GM12878 (cell line): ENCODE results near the gene ULK4. TPM values are rescaled to one million over a fixed set of nuclear protein-coding genes. Genes with fewer than 3 reads are reported as not detected.
A peak's percentile ranks its signal among the peaks of the same experiment; 100 is the strongest.

ENCODE experiments used
- ATF2 ChIP-seq: IDR thresholded peaks from 2 replicates; pipeline ENCODE4 v1.6.1; 2012; ENCODE audit warnings: low read length, inconsistent platforms
- BHLHE40 ChIP-seq, 2 experiments: fragments of 450-650 bp in 1 of 2; IDR thresholded peaks; 2 replicates each; pipeline ENCODE4 v1.6.1; 2011 to 2017; ENCODE audit warnings: low read depth in 2 of 2, borderline replicate concordance in 1 of 2, improper control_type of control experiment in 1 of 2, low read length in 1 of 2, mild to moderate bottlenecking in 1 of 2
- BMI1 ChIP-seq: fragments of 450-650 bp; IDR thresholded peaks from 2 replicates; pipeline ENCODE4 v1.6.1; 2016; ENCODE audit warnings: mild to moderate bottlenecking, moderate library complexity, borderline replicate concordance
- CTCF ChIP-seq, 3 experiments: IDR thresholded peaks in 2 of 3; conservative IDR thresholded peaks in 1 of 3; 2 replicates each; pipeline ENCODE4 v1.5.1; 2011; ENCODE audit warnings: low read depth in 3 of 3, low read length in 3 of 3, mild to moderate bottlenecking in 3 of 3, control low read depth in 2 of 3, moderate library complexity in 2 of 3, inconsistent platforms in 1 of 3, mixed read lengths in 1 of 3; ENCODE audit not compliant: control insufficient read depth in 2 of 3, insufficient read depth in 1 of 3; ENCODE audit errors: extremely low read depth in 1 of 3
- CUX1 ChIP-seq: IDR thresholded peaks from 2 replicates; pipeline ENCODE4 v1.6.1; 2012; ENCODE audit warnings: improper control_type of control experiment, low read depth, low read length; ENCODE audit not compliant: insufficient replicate concordance
- GABPA ChIP-seq: IDR thresholded peaks from 2 replicates; pipeline ENCODE4 v1.6.1; 2014; ENCODE audit warnings: antibody characterized with exemption, low read depth, mild to moderate bottlenecking, inconsistent platforms
- MYB ChIP-seq: fragments of 150-350 bp; IDR thresholded peaks from 2 replicates; pipeline ENCODE4 v1.6.1; 2014; ENCODE audit warnings: mild to moderate bottlenecking, low read depth, low read length, borderline replicate concordance
- POLR2A ChIP-seq: IDR thresholded peaks from 2 replicates; pipeline ENCODE4 v1.6.1; 2011; ENCODE audit warnings: low read depth, mild to moderate bottlenecking, low read length
- RAD21 ChIP-seq: IDR thresholded peaks from 2 replicates; pipeline ENCODE4 v1.6.1; 2011; ENCODE audit warnings: mild to moderate bottlenecking, low read depth, low read length, moderate library complexity; ENCODE audit not compliant: insufficient read depth
- YY1 ChIP-seq: IDR thresholded peaks from 2 replicates; pipeline ENCODE4 v1.6.1; 2011; ENCODE audit warnings: low read depth, mild to moderate bottlenecking, low read length
- polyA plus RNA-seq, 11 experiments: library from polyadenylated mRNA; depleted of rRNA in 4 of 11; unstranded in 6 of 11; stranded (reverse) in 5 of 11; fragments of >200 nt; fragmentation: Nextera tagmentation in 4 of 11; fragmentation: Illumina TruSeq in 1 of 11; extraction: Ambion mirVana in 4 of 11; extraction: Trizol in 1 of 11; gene quantifications; 1 replicate in 1 of 11; 2 replicates in 10 of 11; pipeline versions ENCODE4 v1.2.1 to v1.2.3, GENCODE V29; 2011 to 2016; ENCODE audit warnings: inconsistent platforms in 2 of 11, missing spikeins in 2 of 11, low read depth in 1 of 11
- total RNA-seq, 4 experiments: library from RNA; depleted of rRNA in 3 of 4; stranded (reverse); fragments of >200 nt in 3 of 4; fragmentation: Illumina TruSeq in 1 of 4; extraction: Trizol in 1 of 4; gene quantifications; 2 replicates each; pipeline versions ENCODE4 v1.2.1 to v1.2.3, GENCODE V29; 2013 to 2021
- TF ChIP-seq, protein P1 (sequence below): fragments of 450-650 bp; IDR thresholded peaks from 2 replicates; pipeline ENCODE4 v1.6.1; 2017; ENCODE audit warnings: antibody characterized with exemption, mild to moderate bottlenecking, moderate library complexity
- TF ChIP-seq, protein P2 (sequence below): fragments of 450-650 bp; IDR thresholded peaks from 2 replicates; pipeline ENCODE4 v1.6.1; 2016; ENCODE audit warnings: mild to moderate bottlenecking
- TF ChIP-seq, protein P3 (sequence below): fragments of 450-650 bp; IDR thresholded peaks from 2 replicates; pipeline ENCODE4 v1.6.1; 2014; ENCODE audit warnings: mild to moderate bottlenecking

Gene ULK4
- total and polyA plus RNA-seq, 10 of the 15 experiments (the other 5 are each of a cell fraction or from before 2014, with no cell fraction given): 3.5 to 7.6 (median 6.3) TPM

GRCh38 chr3:41198950-41199865 lies 762.7 kb downstream of the ULK4 start, which contains the start of gene CTNNB1 (continued):
- no peak for TF ChIP-seq ATF2
- TF ChIP-seq, protein P1, sequence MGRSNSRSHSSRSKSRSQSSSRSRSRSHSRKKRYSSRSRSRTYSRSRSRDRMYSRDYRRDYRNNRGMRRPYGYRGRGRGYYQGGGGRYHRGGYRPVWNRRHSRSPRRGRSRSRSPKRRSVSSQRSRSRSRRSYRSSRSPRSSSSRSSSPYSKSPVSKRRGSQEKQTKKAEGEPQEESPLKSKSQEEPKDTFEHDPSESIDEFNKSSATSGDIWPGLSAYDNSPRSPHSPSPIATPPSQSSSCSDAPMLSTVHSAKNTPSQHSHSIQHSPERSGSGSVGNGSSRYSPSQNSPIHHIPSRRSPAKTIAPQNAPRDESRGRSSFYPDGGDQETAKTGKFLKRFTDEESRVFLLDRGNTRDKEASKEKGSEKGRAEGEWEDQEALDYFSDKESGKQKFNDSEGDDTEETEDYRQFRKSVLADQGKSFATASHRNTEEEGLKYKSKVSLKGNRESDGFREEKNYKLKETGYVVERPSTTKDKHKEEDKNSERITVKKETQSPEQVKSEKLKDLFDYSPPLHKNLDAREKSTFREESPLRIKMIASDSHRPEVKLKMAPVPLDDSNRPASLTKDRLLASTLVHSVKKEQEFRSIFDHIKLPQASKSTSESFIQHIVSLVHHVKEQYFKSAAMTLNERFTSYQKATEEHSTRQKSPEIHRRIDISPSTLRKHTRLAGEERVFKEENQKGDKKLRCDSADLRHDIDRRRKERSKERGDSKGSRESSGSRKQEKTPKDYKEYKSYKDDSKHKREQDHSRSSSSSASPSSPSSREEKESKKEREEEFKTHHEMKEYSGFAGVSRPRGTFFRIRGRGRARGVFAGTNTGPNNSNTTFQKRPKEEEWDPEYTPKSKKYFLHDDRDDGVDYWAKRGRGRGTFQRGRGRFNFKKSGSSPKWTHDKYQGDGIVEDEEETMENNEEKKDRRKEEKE: 0 out of 2 replicates have a peak, but pooled peaks have one; percentile 41
- TF ChIP-seq GABPA: no peak
- no peak for TF ChIP-seq MYB
- TF ChIP-seq POLR2A: peak; percentile 100
- no peak for TF ChIP-seq BMI1
- TF ChIP-seq RAD21: no peak
- TF ChIP-seq CTCF (IDR thresholded peaks at IDR 0.05 in 2 of 3, conservative IDR thresholded peaks at IDR 0.05 in 1 of 3; ENCODE audit: control insufficient read depth in 2 of 3, extremely low read depth in 1 of 3, insufficient read depth in 1 of 3, low read depth in 3 of 3, low read length in 3 of 3): peak in 2 of 3 experiments; percentile 3 to 4; a peak in 2 of 6 replicates
- TF ChIP-seq YY1: peak; percentile 99
- no peak for TF ChIP-seq CUX1
- TF ChIP-seq, protein P2, sequence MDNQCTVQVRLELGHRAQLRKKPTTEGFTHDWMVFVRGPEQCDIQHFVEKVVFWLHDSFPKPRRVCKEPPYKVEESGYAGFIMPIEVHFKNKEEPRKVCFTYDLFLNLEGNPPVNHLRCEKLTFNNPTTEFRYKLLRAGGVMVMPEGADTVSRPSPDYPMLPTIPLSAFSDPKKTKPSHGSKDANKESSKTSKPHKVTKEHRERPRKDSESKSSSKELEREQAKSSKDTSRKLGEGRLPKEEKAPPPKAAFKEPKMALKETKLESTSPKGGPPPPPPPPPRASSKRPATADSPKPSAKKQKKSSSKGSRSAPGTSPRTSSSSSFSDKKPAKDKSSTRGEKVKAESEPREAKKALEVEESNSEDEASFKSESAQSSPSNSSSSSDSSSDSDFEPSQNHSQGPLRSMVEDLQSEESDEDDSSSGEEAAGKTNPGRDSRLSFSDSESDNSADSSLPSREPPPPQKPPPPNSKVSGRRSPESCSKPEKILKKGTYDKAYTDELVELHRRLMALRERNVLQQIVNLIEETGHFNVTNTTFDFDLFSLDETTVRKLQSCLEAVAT: peak; percentile 85
- TF ChIP-seq, protein P3, sequence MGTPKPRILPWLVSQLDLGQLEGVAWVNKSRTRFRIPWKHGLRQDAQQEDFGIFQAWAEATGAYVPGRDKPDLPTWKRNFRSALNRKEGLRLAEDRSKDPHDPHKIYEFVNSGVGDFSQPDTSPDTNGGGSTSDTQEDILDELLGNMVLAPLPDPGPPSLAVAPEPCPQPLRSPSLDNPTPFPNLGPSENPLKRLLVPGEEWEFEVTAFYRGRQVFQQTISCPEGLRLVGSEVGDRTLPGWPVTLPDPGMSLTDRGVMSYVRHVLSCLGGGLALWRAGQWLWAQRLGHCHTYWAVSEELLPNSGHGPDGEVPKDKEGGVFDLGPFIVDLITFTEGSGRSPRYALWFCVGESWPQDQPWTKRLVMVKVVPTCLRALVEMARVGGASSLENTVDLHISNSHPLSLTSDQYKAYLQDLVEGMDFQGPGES: no peak
- peak; percentile 39 to 84; a peak in 2 of 4 replicates for TF ChIP-seq BHLHE40 (IDR thresholded peaks at IDR 0.05; ENCODE audit: borderline replicate concordance in 1 of 2, low read depth in 2 of 2, low read length in 1 of 2)
